Posterior vena cava (tissue), 2 donors: ENCODE measurements around the gene TLR3. TPM values are rescaled to one million over a fixed set of nuclear protein-coding genes. Genes with fewer than 3 reads are reported as not detected.

Source experiments
- total RNA-seq, 2 donors: library from RNA; stranded (reverse); fragmentation: NEBNext Ultra II Directional; extraction: Animal tissue kit (Norgen Biotek cat#: 25700); gene quantifications; one replicate each; pipeline ENCODE4 v1.2.1, GENCODE V29; 2021
- donor health status: DM: yes; HTN: yes; CAD: no.
- donor health status: DM: yes; HTN: yes; CAD: no.

The TLR3 gene
- total RNA-seq, 2 donors from 2014 or later, result 8.3 to 13.8 TPM

Other genes starting within 250 kb of the TLR3 start
- gene FAM149A, start 35.5 kb downstream of the TLR3 start, total RNA-seq, result 10 to 100 TPM; 10.1 to 16.5 TPM
- 10 to 100 TPM; 23.0 to 27.0 TPM for gene CYP4V2, start 122.4 kb downstream of the TLR3 start, total RNA-seq
- under 1 TPM; 0.57 to 0.83 TPM for gene KLKB1, start 158.4 kb downstream of the TLR3 start, total RNA-seq
- gene F11, start 197.0 kb downstream of the TLR3 start, total RNA-seq, result under 1 TPM in 1 of 2 donors, not detected in 1; 0.74 TPM